Prostate gland (tissue), 2 donors: ENCODE results near the gene ELOVL2. TPM values are rescaled to one million over a fixed set of nuclear protein-coding genes. Genes with fewer than 3 reads are reported as not detected.

ENCODE experiments used
- DNase-seq: peaks from one replicate; pipeline ENCODE4 v3.0.0-alpha.2; 2019; ENCODE audit warnings: low spot score
- H3K27ac ChIP-seq, 2 donors: fragments of 200-600 bp; sonication (generic); 2 replicates each; pipeline ENCODE4 v1.5.1; 2017 to 2019
- H3K27me3 ChIP-seq: fragments of 200-600 bp; sonication (generic); replicated peaks from 2 replicates; pipeline ENCODE4 v1.5.1; 2019; ENCODE audit not compliant: insufficient read depth
- H3K36me3 ChIP-seq, 2 donors: fragments of 200-600 bp; sonication (generic); 1 replicate in 1 of 2; 2 replicates in 1 of 2; pipeline versions ENCODE4 v1.5.1 to v1.8.1; 2017 to 2019
- H3K4me1 ChIP-seq: fragments of 200-600 bp; sonication (generic); replicated peaks from 2 replicates; pipeline ENCODE4 v1.5.1; 2019
- H3K4me3 ChIP-seq, 2 donors: fragments of 200-600 bp; sonication (generic); 2 replicates each; pipeline ENCODE4 v1.5.1; 2017 to 2019
- H3K9me3 ChIP-seq: fragments of 200-600 bp; sonication (generic); 2 replicates; pipeline ENCODE4 v1.5.1; 2017
- CTCF ChIP-seq, 4 experiments: fragments of 200-600 bp in 2 of 4; fragments of 450-650 bp in 2 of 4; sonication (generic) in 2 of 4; IDR thresholded peaks; 1 replicate in 3 of 4; 2 replicates in 1 of 4; pipeline ENCODE4 v1.5.1; 2016 to 2019; ENCODE audit warnings: antibody characterized with exemption in 4 of 4, mild to moderate bottlenecking in 2 of 4, moderate library complexity in 2 of 4
- POLR2A ChIP-seq: fragments of 450-650 bp; IDR thresholded peaks from one replicate; pipeline ENCODE4 v1.6.1; 2016; ENCODE audit warnings: antibody characterized with exemption, mild to moderate bottlenecking
- POLR2AphosphoS5 ChIP-seq: sonication (generic); formaldehyde crosslinking; IDR thresholded peaks from one replicate; pipeline ENCODE4 v1.6.1; 2017; ENCODE audit warnings: antibody characterized with exemption
- WGBS: methylation state at CpG from one replicate; pipeline ENCODE4 v1.1.5; 2018; 5-methylcytosine and 5-hydroxymethylcytosine counted together
- intact Hi-C: fragments of 100-400 bp; cut with DNase I; formaldehyde crosslinking; loops from one replicate; pipeline ENCODE4 v1.14.2; 2022
- total RNA-seq, 2 donors: library from RNA; depleted of rRNA; stranded (reverse); fragments of >200 nt; gene quantifications; one replicate each; pipeline ENCODE4 v1.1.0, GENCODE V29; 2016

The ELOVL2 gene
- total RNA-seq, 2 donors from 2014 or later, result 15.5 to 17.9 TPM

DNA sequence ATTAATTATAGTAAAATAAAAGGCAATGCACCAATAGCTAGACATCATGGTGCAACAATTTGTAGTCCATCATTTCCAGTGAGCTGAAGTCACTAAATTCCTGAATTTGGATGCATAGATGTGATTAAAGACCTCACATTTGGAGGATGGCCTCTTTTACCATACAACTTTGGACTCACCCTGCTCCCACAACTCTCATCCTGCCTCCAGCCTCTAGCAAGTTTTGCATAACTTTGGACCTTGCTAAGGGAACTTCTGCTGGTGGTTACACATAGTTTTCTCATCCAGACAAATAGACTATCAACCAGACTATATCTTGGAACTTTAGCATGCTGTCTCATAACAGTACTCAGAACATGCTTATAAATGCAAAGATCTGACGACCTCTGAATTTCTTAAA lies 12.8 kb upstream of the ELOVL2 start:
- H3K36me3 ChIP-seq, result no peaks in the 10 kb centered on the region
- WGBS, result 87% methylated on average over 1 of the region's 1 CpG
- no peak overlapping the region for H3K4me3 ChIP-seq
- intact Hi-C loops, result no loop called here
- TF ChIP-seq POLR2AphosphoS5, result no peak
- TF ChIP-seq CTCF (IDR thresholded peaks at IDR 0.05), result no peak
- TF ChIP-seq POLR2A, result no peak
- H3K4me1 ChIP-seq, result no peaks in the 10 kb centered on the region
- no peaks in the 10 kb centered on the region for H3K27me3 ChIP-seq
- H3K9me3 ChIP-seq, result no peaks in the 10 kb centered on the region
- no peak overlapping the region for H3K27ac ChIP-seq
- DNase-seq, result no peak

GRCh38 chr6:11055127-11055627 lies 11.1 kb upstream of the ELOVL2 start:
- no peak for DNase-seq
- WGBS, result 27% methylated on average over 4 of the region's 4 CpGs
- intact Hi-C loops, result no loop called here

GRCh38 chr6:11054722-11055121 lies 10.6 kb upstream of the ELOVL2 start:
- Histone ChIP-seq H3K4me3 (no peak overlapping the region), H3K36me3 (no peaks in the 10 kb centered on the region), H3K27me3 (no peaks in the 10 kb centered on the region), H3K9me3 (no peaks in the 10 kb centered on the region), H3K27ac (no peak overlapping the region), H3K4me1 (no peaks in the 10 kb centered on the region)
- TF ChIP-seq POLR2AphosphoS5 (no peak), CTCF (IDR thresholded peaks at IDR 0.05) (no peak), POLR2A (no peak)
- intact Hi-C loops, result no loop called here
- WGBS, result 58% methylated on average over 1 of the region's 1 CpG
- no peak for DNase-seq

More at GRCh38 chr6:11055127-11055627, 11.1 kb upstream of the ELOVL2 start:
- Histone ChIP-seq H3K9me3 (no peaks in the 10 kb centered on the region), H3K4me3 (no peak overlapping the region), H3K27me3 (no peaks in the 10 kb centered on the region), H3K27ac (no peak overlapping the region), H3K36me3 (no peaks in the 10 kb centered on the region), H3K4me1 (no peaks in the 10 kb centered on the region)
- TF ChIP-seq CTCF (IDR thresholded peaks at IDR 0.05), result no peak
- TF ChIP-seq POLR2AphosphoS5, result no peak
- TF ChIP-seq POLR2A, result no peak

- 65% methylated on average over 5 of the region's 5 CpGs for WGBS
- H3K27ac ChIP-seq, result no peak overlapping the region
- intact Hi-C loops, result no loop called here
- no peak for DNase-seq
- H3K36me3 ChIP-seq, result no peaks in the 10 kb centered on the region
- no peaks in the 10 kb centered on the region for H3K9me3 ChIP-seq
- TF ChIP-seq CTCF (IDR thresholded peaks at IDR 0.05) (no peak), POLR2AphosphoS5 (no peak), POLR2A (no peak)
- H3K4me3 ChIP-seq, result no peak overlapping the region
- H3K27me3 ChIP-seq, result no peaks in the 10 kb centered on the region
- no peaks in the 10 kb centered on the region for H3K4me1 ChIP-seq
Measured at GRCh38 chr6:11053307-11053706, 9.2 kb upstream of the ELOVL2 start.

- Histone ChIP-seq H3K9me3 (no peaks in the 10 kb centered on the region), H3K27ac (no peak overlapping the region), H3K4me1 (no peaks in the 10 kb centered on the region), H3K4me3 (no peak overlapping the region), H3K27me3 (no peaks in the 10 kb centered on the region), H3K36me3 (no peaks in the 10 kb centered on the region)
- DNase-seq, result no peak
- TF ChIP-seq POLR2A, result no peak
- no peak for TF ChIP-seq POLR2AphosphoS5
- TF ChIP-seq CTCF (IDR thresholded peaks at IDR 0.05), result no peak
- 69% methylated on average over 2 of the region's 2 CpGs for WGBS
- intact Hi-C loops, result no loop called here
Measured at GRCh38 chr6:11050731-11051130, 6.6 kb upstream of the ELOVL2 start.
